Panc1 (cell line): ENCODE data around the gene NSUN2. TPM values are rescaled to one million over a fixed set of nuclear protein-coding genes. Genes with fewer than 3 reads are reported as not detected.

Source experiments
- ATAC-seq: fragments of 200-7000 bp; cut with Tn5 transposase; 2 replicates; pipeline ENCODE4 v1.9.1; 2020; ENCODE audit warnings: mild to moderate bottlenecking, moderate library complexity
- BruUV-seq: library from RNA; stranded (reverse); fragments of 400-500 nt; replicated peaks from 2 replicates; lab custom pipeline; 2021; lab: Mats Ljungman, UMichigan
- CTCF ChIA-PET: fragments of 300-600 bp; sonication (Branson Sonifier 250); formaldehyde crosslinking; loops from one replicate; lab custom pipeline; 2022; ENCODE audit warnings: antibody characterized with exemption; lab: Charles Lee
- POLR2A ChIA-PET: fragments of 300-600 bp; sonication (Branson Sonifier 250); formaldehyde crosslinking; loops from one replicate; lab custom pipeline; 2022; ENCODE audit warnings: antibody characterized with exemption; lab: Charles Lee
- DNase-seq: peaks from one replicate; pipeline ENCODE4 v3.0.0-alpha.2; 2010; ENCODE audit warnings: low read depth, low spot score
- H3K27ac ChIP-seq: 2 replicates; pipeline ENCODE4 v1.5.1; 2011; ENCODE audit warnings: mild to moderate bottlenecking, low read length, inconsistent platforms
- H3K27me3 ChIP-seq: fragments of 200-500 bp; sonication (Bioruptor generic); 2 replicates; pipeline ENCODE4 v1.6.0; 2014; ENCODE audit warnings: low read length, inconsistent platforms; ENCODE audit not compliant: control insufficient read depth, insufficient read depth
- H3K36me3 ChIP-seq: fragments of 200-500 bp; sonication (Bioruptor generic); 2 replicates; pipeline ENCODE4 v1.5.1; 2014; ENCODE audit warnings: inconsistent platforms, mild to moderate bottlenecking, low read length, moderate library complexity; ENCODE audit not compliant: control insufficient read depth, insufficient read depth
- H3K4me1 ChIP-seq: 2 replicates; pipeline ENCODE4 v1.5.1; 2011; ENCODE audit warnings: inconsistent platforms, mild to moderate bottlenecking, low read length, moderate library complexity; ENCODE audit not compliant: control insufficient read depth, insufficient read depth
- H3K4me3 ChIP-seq, 2 experiments: 2 replicates each; pipeline ENCODE4 v1.5.1; 2011 to 2012; ENCODE audit warnings: low read depth in 2 of 2, low read length in 2 of 2, mild to moderate bottlenecking in 2 of 2, inconsistent platforms in 1 of 2, moderate library complexity in 1 of 2
- H3K9me3 ChIP-seq: fragments of 200-500 bp; sonication (Bioruptor generic); 2 replicates; pipeline ENCODE4 v1.5.1; 2014; ENCODE audit warnings: low read depth, mild to moderate bottlenecking, inconsistent platforms, low read length, moderate library complexity; ENCODE audit not compliant: control insufficient read depth, insufficient read depth
- POLR2AphosphoS5 ChIP-seq: IDR thresholded peaks from 2 replicates; pipeline ENCODE4 v1.6.1; 2012; ENCODE audit warnings: mild to moderate bottlenecking, low read depth, low read length, moderate library complexity
- SIN3A ChIP-seq: IDR thresholded peaks from 2 replicates; pipeline ENCODE4 v1.6.1; 2012; ENCODE audit warnings: low read depth, mild to moderate bottlenecking, low read length, moderate library complexity, borderline replicate concordance; ENCODE audit not compliant: insufficient read depth
- TCF7L2 ChIP-seq: IDR thresholded peaks from 2 replicates; pipeline ENCODE4 v1.6.1; 2011; ENCODE audit warnings: mild to moderate bottlenecking, low read depth, low read length, inconsistent platforms
- in situ Hi-C: cut with HindIII; loops from 2 replicates; pipeline ENCODE4 v1.10.0; 2016; ENCODE audit warnings: low sequenced_read_pairs, low pct_unique_long_range_greater_than_20kb
- intact Hi-C: fragments of 100-400 bp; cut with micrococcal nuclease; formaldehyde crosslinking; loops from one replicate; pipeline ENCODE4 v1.10.0; 2022; ENCODE audit not compliant: unreplicated experiment
- total RNA-seq: library from RNA; stranded (reverse); gene quantifications from one replicate; pipeline ENCODE4 v1.2.1, GENCODE V29; 2021; ENCODE audit not compliant: unreplicated experiment
- TF ChIP-seq, protein P1 (sequence below): fragments of 450-650 bp; IDR thresholded peaks from 2 replicates; pipeline ENCODE4 v1.5.1; 2017; ENCODE audit warnings: mild to moderate bottlenecking
- TF ChIP-seq, protein P2 (sequence below), 2 experiments: IDR thresholded peaks; 2 replicates each; pipeline ENCODE4 v1.6.1; 2011 to 2012; ENCODE audit warnings: low read depth in 2 of 2, control low read depth in 1 of 2, low read length in 1 of 2, mild to moderate bottlenecking in 1 of 2, moderate library complexity in 1 of 2; ENCODE audit not compliant: insufficient read depth in 1 of 2

The NSUN2 gene
- total RNA-seq, 1 experiment from 2014 or later, result 125 TPM

DNA sequence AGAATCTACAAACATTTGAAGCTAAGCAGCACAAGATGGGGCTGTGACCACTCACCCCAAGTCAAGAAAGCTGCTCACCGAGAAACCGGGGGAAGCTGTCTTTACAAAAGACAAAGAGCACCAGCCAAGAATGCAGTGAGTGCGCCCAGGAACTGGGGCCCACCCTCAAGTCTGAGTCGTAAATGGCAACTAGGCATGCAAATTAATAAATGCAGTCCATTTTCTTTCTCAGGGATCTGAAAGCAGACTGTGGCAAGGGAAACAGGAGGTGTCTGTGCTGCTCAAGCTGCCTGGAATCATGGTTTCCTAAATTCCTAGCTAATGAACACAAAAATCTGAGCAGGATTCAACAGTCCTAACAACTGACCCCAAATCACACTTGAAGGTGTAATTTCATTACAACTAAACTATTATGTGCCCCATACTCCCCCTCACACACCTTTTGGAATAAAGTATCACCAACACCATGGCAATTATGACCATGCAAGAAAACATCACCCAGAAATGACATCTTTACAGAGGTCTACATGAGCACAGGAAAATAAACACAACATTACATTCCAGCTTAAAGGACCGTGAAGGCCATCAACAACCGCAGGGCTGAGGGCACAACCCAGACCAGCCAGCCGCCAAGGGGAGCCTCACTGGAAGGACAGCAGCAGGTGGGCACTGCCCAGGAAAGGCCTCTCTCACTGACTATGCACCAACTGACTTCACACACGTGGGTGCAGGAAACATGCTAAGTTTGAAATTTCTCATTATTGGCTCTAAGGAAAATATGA lies 17.6 kb downstream of the NSUN2 start:
- Histone ChIP-seq H3K4me1 (no peaks in the 10 kb centered on the region), H3K9me3 (no peaks in the 10 kb centered on the region), H3K27ac (no peak overlapping the region), H3K27me3 (no peaks in the 10 kb centered on the region), H3K36me3 (peaks cover 59% of the 10 kb centered on the region), H3K4me3 (no peak overlapping the region)
- intact Hi-C loops, result no loop called here
- POLR2A ChIA-PET, result no interaction called here
- no peak for TF ChIP-seq SIN3A
- TF ChIP-seq POLR2AphosphoS5, result no peak
- TF ChIP-seq, protein P1, sequence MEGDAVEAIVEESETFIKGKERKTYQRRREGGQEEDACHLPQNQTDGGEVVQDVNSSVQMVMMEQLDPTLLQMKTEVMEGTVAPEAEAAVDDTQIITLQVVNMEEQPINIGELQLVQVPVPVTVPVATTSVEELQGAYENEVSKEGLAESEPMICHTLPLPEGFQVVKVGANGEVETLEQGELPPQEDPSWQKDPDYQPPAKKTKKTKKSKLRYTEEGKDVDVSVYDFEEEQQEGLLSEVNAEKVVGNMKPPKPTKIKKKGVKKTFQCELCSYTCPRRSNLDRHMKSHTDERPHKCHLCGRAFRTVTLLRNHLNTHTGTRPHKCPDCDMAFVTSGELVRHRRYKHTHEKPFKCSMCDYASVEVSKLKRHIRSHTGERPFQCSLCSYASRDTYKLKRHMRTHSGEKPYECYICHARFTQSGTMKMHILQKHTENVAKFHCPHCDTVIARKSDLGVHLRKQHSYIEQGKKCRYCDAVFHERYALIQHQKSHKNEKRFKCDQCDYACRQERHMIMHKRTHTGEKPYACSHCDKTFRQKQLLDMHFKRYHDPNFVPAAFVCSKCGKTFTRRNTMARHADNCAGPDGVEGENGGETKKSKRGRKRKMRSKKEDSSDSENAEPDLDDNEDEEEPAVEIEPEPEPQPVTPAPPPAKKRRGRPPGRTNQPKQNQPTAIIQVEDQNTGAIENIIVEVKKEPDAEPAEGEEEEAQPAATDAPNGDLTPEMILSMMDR, result no peak
- TF ChIP-seq TCF7L2, result no peak
- TF ChIP-seq, protein P2, sequence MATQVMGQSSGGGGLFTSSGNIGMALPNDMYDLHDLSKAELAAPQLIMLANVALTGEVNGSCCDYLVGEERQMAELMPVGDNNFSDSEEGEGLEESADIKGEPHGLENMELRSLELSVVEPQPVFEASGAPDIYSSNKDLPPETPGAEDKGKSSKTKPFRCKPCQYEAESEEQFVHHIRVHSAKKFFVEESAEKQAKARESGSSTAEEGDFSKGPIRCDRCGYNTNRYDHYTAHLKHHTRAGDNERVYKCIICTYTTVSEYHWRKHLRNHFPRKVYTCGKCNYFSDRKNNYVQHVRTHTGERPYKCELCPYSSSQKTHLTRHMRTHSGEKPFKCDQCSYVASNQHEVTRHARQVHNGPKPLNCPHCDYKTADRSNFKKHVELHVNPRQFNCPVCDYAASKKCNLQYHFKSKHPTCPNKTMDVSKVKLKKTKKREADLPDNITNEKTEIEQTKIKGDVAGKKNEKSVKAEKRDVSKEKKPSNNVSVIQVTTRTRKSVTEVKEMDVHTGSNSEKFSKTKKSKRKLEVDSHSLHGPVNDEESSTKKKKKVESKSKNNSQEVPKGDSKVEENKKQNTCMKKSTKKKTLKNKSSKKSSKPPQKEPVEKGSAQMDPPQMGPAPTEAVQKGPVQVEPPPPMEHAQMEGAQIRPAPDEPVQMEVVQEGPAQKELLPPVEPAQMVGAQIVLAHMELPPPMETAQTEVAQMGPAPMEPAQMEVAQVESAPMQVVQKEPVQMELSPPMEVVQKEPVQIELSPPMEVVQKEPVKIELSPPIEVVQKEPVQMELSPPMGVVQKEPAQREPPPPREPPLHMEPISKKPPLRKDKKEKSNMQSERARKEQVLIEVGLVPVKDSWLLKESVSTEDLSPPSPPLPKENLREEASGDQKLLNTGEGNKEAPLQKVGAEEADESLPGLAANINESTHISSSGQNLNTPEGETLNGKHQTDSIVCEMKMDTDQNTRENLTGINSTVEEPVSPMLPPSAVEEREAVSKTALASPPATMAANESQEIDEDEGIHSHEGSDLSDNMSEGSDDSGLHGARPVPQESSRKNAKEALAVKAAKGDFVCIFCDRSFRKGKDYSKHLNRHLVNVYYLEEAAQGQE (IDR thresholded peaks at IDR 0.05; ENCODE audit: insufficient read depth in 1 of 2, low read depth in 2 of 2, low read length in 1 of 2), result no peak
- BruUV-seq, result no TSS peak
- CTCF ChIA-PET, result no interaction called here
- ATAC-seq, result no peak
- no peak for DNase-seq
- in situ Hi-C loops, result no loop called here

DNA sequence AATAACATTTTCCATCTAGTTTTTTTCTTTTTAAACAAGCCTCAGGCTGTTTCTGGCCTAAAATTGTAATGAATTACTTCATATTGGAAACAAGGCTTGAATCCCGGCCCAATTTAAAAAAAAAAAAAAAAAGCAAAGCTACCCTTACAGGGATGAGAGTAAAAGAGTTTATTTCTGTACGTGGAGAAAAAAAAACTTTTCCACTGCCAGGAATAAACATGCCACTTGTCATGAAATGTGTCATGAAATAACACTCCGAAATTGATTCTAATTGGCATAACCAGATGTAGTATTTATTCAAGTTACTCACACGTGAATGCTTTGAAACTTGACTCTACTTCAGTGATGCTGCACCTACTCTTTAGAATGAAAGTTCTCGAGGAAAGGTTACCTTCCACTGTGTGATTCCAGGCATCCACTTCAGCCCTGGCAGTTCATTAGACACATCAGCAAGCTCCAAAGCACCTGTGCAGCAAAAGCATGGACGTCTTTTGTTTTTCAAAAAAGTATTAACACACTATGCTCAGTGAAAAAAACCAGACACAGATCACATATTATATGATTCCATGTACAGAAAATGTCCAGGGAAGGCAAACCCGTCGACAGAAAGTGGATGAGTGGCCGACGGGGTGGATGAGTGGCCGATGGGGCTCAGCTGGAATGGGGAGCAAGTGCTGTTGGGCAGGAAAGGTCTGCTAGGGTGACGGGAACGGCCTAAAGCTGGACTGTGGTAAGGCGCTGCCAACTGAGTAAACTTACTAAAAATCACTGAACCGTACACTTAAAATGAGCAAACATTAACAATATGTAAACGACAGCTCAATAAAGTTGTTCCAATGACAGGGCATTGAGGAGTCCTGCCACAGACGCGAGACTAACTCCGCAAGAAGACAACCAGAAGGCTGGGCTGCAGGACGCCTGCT lies 21.2 kb downstream of the NSUN2 start:
- H3K9me3 ChIP-seq, result no peaks in the 10 kb centered on the region
- TF ChIP-seq TCF7L2 (no peak), POLR2AphosphoS5 (no peak), SIN3A (no peak)
- TF ChIP-seq, protein P2 (IDR thresholded peaks at IDR 0.05; ENCODE audit: insufficient read depth in 1 of 2, low read depth in 2 of 2, low read length in 1 of 2), result no peak
- TF ChIP-seq, protein P1, result no peak
- in situ Hi-C loops, result no loop called here
- no peak overlapping the region for H3K4me3 ChIP-seq
- no peaks in the 10 kb centered on the region for H3K27me3 ChIP-seq
- H3K36me3 ChIP-seq, result peaks cover 57% of the 10 kb centered on the region
- DNase-seq, result no peak
- ChIA-PET POLR2A (no interaction called here), CTCF (no interaction called here)
- H3K4me1 ChIP-seq, result no peaks in the 10 kb centered on the region
- no peak overlapping the region for H3K27ac ChIP-seq
- no peak for ATAC-seq
- BruUV-seq, result no TSS peak
- intact Hi-C loops, result no loop called here
